Stimulated activated naive CD8-positive, alpha-beta T cell treated with anti-CD3 and anti-CD28 coated beads, Interleukin-15, Interleukin-2, amounts not matched to agents 100 ng/mL and 50 ng/mL, for 24 hours (primary cell): ENCODE results near the gene CLPTM1L.
"Not testable (repeated sequence)": the region's sequence is repeated elsewhere in the genome, so short reads cannot be mapped to it uniquely, and the experiment has no call there.

Source experiments
- H3K27ac Mint-ChIP-seq: one replicate; pipeline ENCODE4 v1.8.0; 2021; ENCODE audit warnings: mild to moderate bottlenecking, mixed read lengths
- H3K27me3 Mint-ChIP-seq: one replicate; pipeline ENCODE4 v1.8.0; 2021; ENCODE audit warnings: mixed read lengths
- H3K36me3 Mint-ChIP-seq: one replicate; pipeline ENCODE4 v1.8.0; 2021; ENCODE audit warnings: low read depth, mixed read lengths
- H3K4me1 Mint-ChIP-seq: one replicate; pipeline ENCODE4 v1.8.0; 2021; ENCODE audit warnings: low read depth, mixed read lengths
- H3K4me3 Mint-ChIP-seq: one replicate; pipeline ENCODE4 v1.8.0; 2021; ENCODE audit warnings: mild to moderate bottlenecking, mixed read lengths
- H3K9me3 Mint-ChIP-seq: one replicate; pipeline ENCODE4 v1.8.0; 2021; ENCODE audit warnings: mixed read lengths

Gene CLPTM1L

GRCh38 chr5:1332461-1333001 is 12.4 kb downstream of the CLPTM1L start:
- H3K4me1 Mint-ChIP-seq = no peaks in the 10 kb centered on the region
- H3K4me3 Mint-ChIP-seq = no peak overlapping the region

GRCh38 chr5:1331861-1332405 is 13.0 kb downstream of the CLPTM1L start:
- Mint-ChIP-seq H3K36me3 (peaks cover 43% of the 10 kb centered on the region), H3K4me1 (no peaks in the 10 kb centered on the region), H3K27me3 (no peaks in the 10 kb centered on the region), H3K27ac (no peak overlapping the region), H3K4me3 (no peak overlapping the region), H3K9me3 (no peaks in the 10 kb centered on the region)

More at GRCh38 chr5:1332461-1333001, 12.4 kb downstream of the CLPTM1L start:
- Mint-ChIP-seq H3K36me3 (peaks cover 49% of the 10 kb centered on the region), H3K9me3 (no peaks in the 10 kb centered on the region), H3K27ac (no peak overlapping the region), H3K27me3 (no peaks in the 10 kb centered on the region)

GRCh38 chr5:1330847-1331831 is 13.8 kb downstream of the CLPTM1L start:
- no peaks in the 10 kb centered on the region for H3K27me3 Mint-ChIP-seq
- H3K4me1 Mint-ChIP-seq = no peaks in the 10 kb centered on the region
- H3K9me3 Mint-ChIP-seq = no peaks in the 10 kb centered on the region
- H3K4me3 Mint-ChIP-seq = no peak overlapping the region
- H3K27ac Mint-ChIP-seq = no peak overlapping the region
- peaks cover 40% of the 10 kb centered on the region for H3K36me3 Mint-ChIP-seq

- no peak overlapping the region for H3K4me3 Mint-ChIP-seq
- no peaks in the 10 kb centered on the region for H3K9me3 Mint-ChIP-seq
- H3K4me1 Mint-ChIP-seq = no peaks in the 10 kb centered on the region
- H3K36me3 Mint-ChIP-seq = peaks cover 40% of the 10 kb centered on the region
- H3K27ac Mint-ChIP-seq = no peak overlapping the region
- H3K27me3 Mint-ChIP-seq = no peaks in the 10 kb centered on the region
Observed at GRCh38 chr5:1330146-1330846, 14.6 kb downstream of the CLPTM1L start.

GRCh38 chr5:1329111-1329579 is 15.8 kb downstream of the CLPTM1L start:
- no peak overlapping the region for H3K27ac Mint-ChIP-seq
- peaks cover 37% of the 10 kb centered on the region for H3K36me3 Mint-ChIP-seq
- no peaks in the 10 kb centered on the region for H3K27me3 Mint-ChIP-seq
- no peak overlapping the region for H3K4me3 Mint-ChIP-seq
- no peaks in the 10 kb centered on the region for H3K9me3 Mint-ChIP-seq
- no peaks in the 10 kb centered on the region for H3K4me1 Mint-ChIP-seq

GRCh38 chr5:1328237-1329110 is 16.4 kb downstream of the CLPTM1L start:
- H3K4me1 Mint-ChIP-seq, H3K4me3 Mint-ChIP-seq, H3K27ac Mint-ChIP-seq, H3K9me3 Mint-ChIP-seq, H3K27me3 Mint-ChIP-seq: not testable (repeated sequence)
- peaks cover 40% of the 10 kb centered on the region for H3K36me3 Mint-ChIP-seq

GRCh38 chr5:1326901-1327756 is 17.8 kb downstream of the CLPTM1L start:
- not testable (repeated sequence) for H3K27ac Mint-ChIP-seq, H3K4me1 Mint-ChIP-seq, H3K4me3 Mint-ChIP-seq, H3K9me3 Mint-ChIP-seq, H3K27me3 Mint-ChIP-seq
- H3K36me3 Mint-ChIP-seq = peaks cover 31% of the 10 kb centered on the region

GRCh38 chr5:1326532-1326875 is 18.4 kb downstream of the CLPTM1L start:
- Mint-ChIP-seq H3K36me3 (peaks cover 27% of the 10 kb centered on the region), H3K27ac (peak overlapping the region; percentile 71)

GRCh38 chr5:1325870-1326531 is 18.9 kb downstream of the CLPTM1L start:
- H3K27ac Mint-ChIP-seq = peak overlapping the region; percentile 71
- no peak overlapping the region for H3K4me3 Mint-ChIP-seq
- peaks cover 30% of the 10 kb centered on the region for H3K36me3 Mint-ChIP-seq
- H3K9me3 Mint-ChIP-seq = no peaks in the 10 kb centered on the region
- H3K27me3 Mint-ChIP-seq = no peaks in the 10 kb centered on the region
- no peaks in the 10 kb centered on the region for H3K4me1 Mint-ChIP-seq

More at GRCh38 chr5:1326532-1326875, 18.4 kb downstream of the CLPTM1L start:
- not testable (repeated sequence) for H3K9me3 Mint-ChIP-seq, H3K27me3 Mint-ChIP-seq, H3K4me3 Mint-ChIP-seq, H3K4me1 Mint-ChIP-seq

GRCh38 chr5:1325191-1325741 is 19.6 kb downstream of the CLPTM1L start:
- Mint-ChIP-seq H3K27me3 (no peaks in the 10 kb centered on the region), H3K9me3 (no peaks in the 10 kb centered on the region), H3K27ac (no peak overlapping the region), H3K4me3 (no peak overlapping the region), H3K4me1 (no peaks in the 10 kb centered on the region), H3K36me3 (peaks cover 30% of the 10 kb centered on the region)

- Mint-ChIP-seq H3K4me1 (no peaks in the 10 kb centered on the region), H3K9me3 (no peaks in the 10 kb centered on the region), H3K27ac (no peak overlapping the region), H3K27me3 (no peaks in the 10 kb centered on the region), H3K4me3 (no peak overlapping the region), H3K36me3 (peaks cover 34% of the 10 kb centered on the region)
Observed at GRCh38 chr5:1324719-1325190, 20.1 kb downstream of the CLPTM1L start.

- Mint-ChIP-seq H3K27ac (no peak overlapping the region), H3K4me3 (no peak overlapping the region), H3K36me3 (peaks cover 34% of the 10 kb centered on the region), H3K4me1 (no peaks in the 10 kb centered on the region), H3K9me3 (no peaks in the 10 kb centered on the region), H3K27me3 (no peaks in the 10 kb centered on the region)
Observed at GRCh38 chr5:1324301-1324700, 20.6 kb downstream of the CLPTM1L start.

GRCh38 chr5:1323803-1324173 is 21.1 kb downstream of the CLPTM1L start:
- Mint-ChIP-seq H3K9me3 (no peaks in the 10 kb centered on the region), H3K27ac (no peak overlapping the region), H3K36me3 (peaks cover 34% of the 10 kb centered on the region), H3K4me1 (no peaks in the 10 kb centered on the region), H3K27me3 (no peaks in the 10 kb centered on the region), H3K4me3 (no peak overlapping the region)
